DOHH2 (cell line): ENCODE results near the gene STPG3.

Source experiments
- H3F3A ChIP-seq: fragments of 200-600 bp; sonication (generic), shearing (Covaris generic); 2 replicates; pipeline ENCODE4 v1.6.0; 2016; ENCODE audit warnings: antibody characterized with exemption, mild to moderate bottlenecking; ENCODE audit not compliant: control insufficient read depth, insufficient read depth
- H3K27ac ChIP-seq: fragments of 200-600 bp; sonication (generic); 2 replicates; pipeline ENCODE4 v1.5.1; 2014; ENCODE audit warnings: low read depth, mild to moderate bottlenecking, low read length, moderate library complexity
- H3K27me3 ChIP-seq: fragments of 200-600 bp; sonication (generic); 2 replicates; pipeline ENCODE4 v1.6.1; 2014; ENCODE audit warnings: mild to moderate bottlenecking, low read length, mixed read lengths; ENCODE audit not compliant: control insufficient read depth
- H3K36me3 ChIP-seq: fragments of 200-600 bp; sonication (generic); 2 replicates; pipeline ENCODE4 v1.6.1; 2014; ENCODE audit warnings: mild to moderate bottlenecking, low read length, moderate library complexity, mixed read lengths; ENCODE audit not compliant: control insufficient read depth
- H3K4me1 ChIP-seq: fragments of 200-600 bp; sonication (generic); 2 replicates; pipeline ENCODE4 v1.6.1; 2014; ENCODE audit warnings: mild to moderate bottlenecking, low read length, mixed read lengths; ENCODE audit not compliant: control insufficient read depth
- H3K4me2 ChIP-seq: fragments of 200-600 bp; sonication (generic); 2 replicates; pipeline ENCODE4 v1.6.0; 2014; ENCODE audit warnings: mild to moderate bottlenecking, low read length, moderate library complexity
- H3K4me3 ChIP-seq: fragments of 200-600 bp; sonication (generic); 2 replicates; pipeline ENCODE4 v1.5.1; 2014; ENCODE audit warnings: mild to moderate bottlenecking, low read length, mixed read lengths
- H3K79me2 ChIP-seq: fragments of 200-600 bp; sonication (generic); 2 replicates; pipeline ENCODE4 v1.6.1; 2014; ENCODE audit warnings: mild to moderate bottlenecking, low read length, mixed read lengths; ENCODE audit not compliant: control insufficient read depth
- H3K9me2 ChIP-seq: fragments of 200-600 bp; sonication (generic); replicated peaks from 2 replicates; pipeline ENCODE4 v1.6.1; 2014; ENCODE audit warnings: mild to moderate bottlenecking, low read length, mixed read lengths; ENCODE audit not compliant: control insufficient read depth
- H3K9me3 ChIP-seq: fragments of 200-600 bp; sonication (generic); 2 replicates; pipeline ENCODE4 v1.6.1; 2014; ENCODE audit warnings: antibody characterized with exemption, low read length, mixed read lengths; ENCODE audit not compliant: control insufficient read depth, insufficient read depth
- H4K20me1 ChIP-seq: fragments of 200-600 bp; sonication (generic); 2 replicates; pipeline ENCODE4 v1.6.0; 2014; ENCODE audit warnings: low read depth, mild to moderate bottlenecking, antibody characterized with exemption, low read length, moderate library complexity; ENCODE audit not compliant: control insufficient read depth, insufficient read depth
- CTCF ChIP-seq: fragments of 200-600 bp; sonication (generic); IDR thresholded peaks from one replicate; pipeline ENCODE4 v1.5.1; 2014; ENCODE audit warnings: antibody characterized with exemption, mild to moderate bottlenecking, low read depth, low read length; ENCODE audit not compliant: poor library complexity, severe bottlenecking
- EZH2phosphoT487 ChIP-seq: fragments of 200-600 bp; sonication (generic); IDR thresholded peaks from 2 replicates; pipeline ENCODE4 v1.6.1; 2017; ENCODE audit warnings: borderline replicate concordance, mild to moderate bottlenecking, antibody characterized with exemption, low read length, moderate library complexity, mixed read lengths

Gene STPG3

GRCh38 chr9:137205126-137206069, 45.7 kb upstream of the STPG3 start, which contains the start of the genes NDOR1 and TMEM203:
Gene NDOR1 (plus strand): TSS chr9:137205700. CDS start chr9:137205778, 78 bp downstream.
Gene TMEM203 (minus strand): TSS chr9:137205648. CDS start chr9:137205414, 234 bp downstream.
- H3K4me3 ChIP-seq: peak within 1 kb of the TSS; percentile 99
- H3K9me2 ChIP-seq: no peaks in the 10 kb centered on the region
- no peaks in the 10 kb centered on the region for H3K9me3 ChIP-seq
- H3K27ac ChIP-seq: peak within 1 kb of the TSS; percentile 45
- peak within 1 kb of the TSS; percentile 92 for H3K4me2 ChIP-seq
- peaks cover 36% of the 10 kb centered on the region for H3K36me3 ChIP-seq
- H3K4me1 ChIP-seq: peaks cover 52% of the 10 kb centered on the region
- TF ChIP-seq CTCF (no peak), EZH2phosphoT487 (no peak)
- peaks cover 76% of the 10 kb centered on the region for H3K79me2 ChIP-seq
- H3K27me3 ChIP-seq: no peaks in the 10 kb centered on the region
- H3F3A ChIP-seq: peaks cover 6% of the 10 kb centered on the region
- peaks cover 5% of the 10 kb centered on the region; the same call in 1 of the 2 replicates for H4K20me1 ChIP-seq

GRCh38 chr9:137206602-137207001, 44.5 kb upstream of the STPG3 start:
- H3K4me1 ChIP-seq: peaks cover 46% of the 10 kb centered on the region
- peaks cover 5% of the 10 kb centered on the region; the same call in 1 of the 2 replicates for H4K20me1 ChIP-seq
- peak overlapping the region; percentile 92 for H3K4me2 ChIP-seq
- H3K4me3 ChIP-seq: peak overlapping the region; percentile 99
- H3K9me2 ChIP-seq: no peaks in the 10 kb centered on the region
- no peaks in the 10 kb centered on the region for H3K27me3 ChIP-seq
- no peak for TF ChIP-seq EZH2phosphoT487
- no peak for TF ChIP-seq CTCF
- peaks cover 6% of the 10 kb centered on the region for H3F3A ChIP-seq
- no peak overlapping the region for H3K27ac ChIP-seq
- peaks cover 69% of the 10 kb centered on the region for H3K79me2 ChIP-seq
- peaks cover 40% of the 10 kb centered on the region for H3K36me3 ChIP-seq
- H3K9me3 ChIP-seq: no peaks in the 10 kb centered on the region

- H3K79me2 ChIP-seq: peaks cover 19% of the 10 kb centered on the region
- peaks cover 48% of the 10 kb centered on the region for H3K36me3 ChIP-seq
- no peaks in the 10 kb centered on the region for H3K9me2 ChIP-seq
- TF ChIP-seq CTCF: no peak
- no peak for TF ChIP-seq EZH2phosphoT487
- peaks cover 10% of the 10 kb centered on the region for H3K4me1 ChIP-seq
- no peaks in the 10 kb centered on the region for H3K27me3 ChIP-seq
- H4K20me1 ChIP-seq: no peaks in the 10 kb centered on the region
- H3F3A ChIP-seq: no peaks in the 10 kb centered on the region
- no peak overlapping the region for H3K4me3 ChIP-seq
- no peak overlapping the region for H3K4me2 ChIP-seq
- H3K27ac ChIP-seq: no peak overlapping the region
- H3K9me3 ChIP-seq: no peaks in the 10 kb centered on the region
Observed at GRCh38 chr9:137211532-137211931, 39.6 kb upstream of the STPG3 start.
